ENCODE data around the gene REM1.
"Not testable (repeated sequence)": the region's sequence is repeated elsewhere in the genome, so short reads cannot be mapped to it uniquely, and the experiment has no call there.

REM1 gene, protein sequence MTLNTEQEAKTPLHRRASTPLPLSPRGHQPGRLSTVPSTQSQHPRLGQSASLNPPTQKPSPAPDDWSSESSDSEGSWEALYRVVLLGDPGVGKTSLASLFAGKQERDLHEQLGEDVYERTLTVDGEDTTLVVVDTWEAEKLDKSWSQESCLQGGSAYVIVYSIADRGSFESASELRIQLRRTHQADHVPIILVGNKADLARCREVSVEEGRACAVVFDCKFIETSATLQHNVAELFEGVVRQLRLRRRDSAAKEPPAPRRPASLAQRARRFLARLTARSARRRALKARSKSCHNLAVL

GRCh38 chr20:31474758-31475427 lies at the start of gene REM1, which contains the start of gene DEFB124:
Gene REM1 (plus strand): TSS chr20:31475288. CDS start chr20:31476446, 1,158 bp downstream.
Gene DEFB124 (minus strand): TSS chr20:31475127. CDS start chr20:31473013, 2,114 bp downstream.
- peak in 1 of 2 experiments; percentile 15 for DNase-seq
- no peak for TF ChIP-seq POLR2A (IDR thresholded peaks at IDR 0.05; ENCODE audit: low read length)
- no peak for TF ChIP-seq GATA1 (IDR thresholded peaks at IDR 0.05; ENCODE audit: low read depth, low read length)

GRCh38 chr20:31425797-31426196 lies 49.3 kb upstream of the REM1 start:
- TF ChIP-seq GATA1 (IDR thresholded peaks at IDR 0.05; ENCODE audit: low read depth, low read length) (no peak), POLR2A (IDR thresholded peaks at IDR 0.05; ENCODE audit: low read length) (no peak)
- DNase-seq: no peak

DNA sequence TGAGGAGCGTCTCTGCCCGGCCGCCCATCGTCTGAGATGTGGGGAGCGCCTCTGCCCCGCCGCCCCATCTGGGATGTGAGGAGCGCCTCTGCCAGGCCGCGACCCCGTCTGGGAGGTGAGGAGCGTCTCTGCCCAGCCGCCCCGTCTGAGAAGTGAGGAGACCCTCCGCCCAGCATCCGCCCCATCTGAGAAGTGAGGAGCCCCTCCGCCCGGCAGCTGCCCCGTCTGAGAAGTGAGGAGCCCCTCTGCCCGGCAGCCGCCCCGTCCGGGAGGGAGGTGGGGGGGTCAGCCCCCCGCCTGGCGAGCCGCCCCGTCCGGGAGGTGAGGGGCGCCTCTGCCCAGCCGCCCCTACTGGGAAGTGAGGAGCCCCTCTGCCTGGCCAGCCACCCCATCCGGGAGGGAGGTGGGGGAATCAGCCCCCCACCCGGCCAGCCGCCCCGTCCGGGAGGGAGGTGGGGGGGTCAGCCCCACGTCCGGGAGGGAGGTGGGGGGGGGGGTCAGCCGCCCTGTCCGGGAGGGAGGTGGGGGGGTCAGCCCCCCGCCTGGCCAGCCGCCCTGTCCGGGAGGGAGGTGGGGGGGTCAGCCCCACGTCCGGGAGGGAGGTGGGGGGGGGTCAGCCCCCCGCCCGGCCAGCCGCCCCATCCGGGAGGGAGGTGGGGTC lies 48.1 kb upstream of the REM1 start:
- not testable (repeated sequence) for DNase-seq

GRCh38 chr20:31427576-31427975 lies 47.5 kb upstream of the REM1 start:
- not testable (repeated sequence) for DNase-seq

DNA sequence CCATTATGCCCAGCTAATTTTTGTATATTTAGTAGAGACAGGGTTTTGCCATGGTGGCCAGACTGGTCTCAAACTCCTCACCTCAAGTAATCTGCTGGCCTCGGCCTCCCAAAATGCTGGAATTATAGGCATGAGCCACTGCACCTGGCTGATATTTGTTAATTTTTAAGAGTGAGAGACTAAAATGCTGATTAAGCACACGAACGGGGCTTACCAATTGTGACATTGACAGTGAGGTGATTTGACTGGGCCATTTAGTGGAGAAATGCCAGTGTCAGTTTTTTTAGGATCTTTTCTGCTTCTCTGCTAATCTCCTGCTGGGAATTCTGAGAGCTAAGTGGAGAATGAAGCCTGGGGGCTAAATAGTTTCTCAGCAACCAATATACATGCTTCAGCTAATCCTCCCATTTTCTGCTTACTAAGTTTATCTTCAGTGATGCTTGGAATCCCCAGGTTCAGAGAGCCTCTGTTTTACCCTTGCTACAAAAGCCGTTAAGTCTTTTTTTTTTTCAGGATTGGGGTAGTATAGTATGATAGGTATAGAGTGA lies 44.4 kb upstream of the REM1 start:
- no peak for DNase-seq
- TF ChIP-seq POLR2A (IDR thresholded peaks at IDR 0.05; ENCODE audit: low read length) (no peak), GATA1 (IDR thresholded peaks at IDR 0.05; ENCODE audit: low read depth, low read length) (no peak)

DNA sequence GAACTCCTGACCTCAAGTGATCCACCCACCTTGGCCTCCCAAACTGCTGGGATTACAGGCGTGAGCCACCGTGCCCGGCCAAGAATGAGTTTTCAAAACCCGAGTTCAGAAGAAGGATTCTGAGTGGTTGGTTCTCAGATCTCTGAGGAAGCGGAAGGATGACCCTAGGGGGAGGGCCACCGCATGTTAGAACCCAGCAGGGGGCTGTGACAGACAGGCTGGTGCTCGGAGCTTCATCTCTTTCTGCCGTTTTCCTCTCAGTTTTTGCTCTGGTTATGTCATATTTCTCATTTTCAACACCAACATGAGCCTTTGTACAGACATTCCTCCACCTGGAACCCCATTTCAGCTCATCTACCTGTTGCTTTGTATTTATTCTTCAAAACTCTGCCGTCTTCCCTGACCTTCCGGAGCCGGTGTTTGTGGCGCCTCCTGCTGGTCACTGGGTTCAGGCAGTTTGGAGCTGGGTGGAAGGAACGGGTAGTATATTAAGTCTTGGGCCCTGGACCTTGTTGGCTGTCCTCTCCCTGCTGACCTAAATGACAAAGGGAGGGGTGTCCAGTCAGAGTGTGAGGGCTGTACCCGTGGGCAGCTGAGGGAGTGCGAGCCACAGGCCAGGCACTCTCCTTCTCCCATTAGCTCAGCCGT lies 35.0 kb upstream of the REM1 start, which contains the start of gene DEFB123:
DEFB123 (plus strand) TSS at position 621 of the 648 bp plus-strand sequence. CDS start 67 bp downstream, outside the sequence.
- peak in 1 of 2 experiments; percentile 24 for DNase-seq
- no peak for TF ChIP-seq GATA1 (IDR thresholded peaks at IDR 0.05; ENCODE audit: low read depth, low read length)
- no peak for TF ChIP-seq POLR2A (IDR thresholded peaks at IDR 0.05; ENCODE audit: low read length)

GRCh38 chr20:31446084-31446819 lies 28.8 kb upstream of the REM1 start:
- DNase-seq: no peak
- TF ChIP-seq GATA1 (IDR thresholded peaks at IDR 0.05; ENCODE audit: low read depth, low read length): no peak

GRCh38 chr20:31449511-31450414 lies 25.3 kb upstream of the REM1 start:
- TF ChIP-seq POLR2A (IDR thresholded peaks at IDR 0.05; ENCODE audit: low read length) (no peak), GATA1 (IDR thresholded peaks at IDR 0.05; ENCODE audit: low read depth, low read length) (no peak)
- no peak for DNase-seq

DNA sequence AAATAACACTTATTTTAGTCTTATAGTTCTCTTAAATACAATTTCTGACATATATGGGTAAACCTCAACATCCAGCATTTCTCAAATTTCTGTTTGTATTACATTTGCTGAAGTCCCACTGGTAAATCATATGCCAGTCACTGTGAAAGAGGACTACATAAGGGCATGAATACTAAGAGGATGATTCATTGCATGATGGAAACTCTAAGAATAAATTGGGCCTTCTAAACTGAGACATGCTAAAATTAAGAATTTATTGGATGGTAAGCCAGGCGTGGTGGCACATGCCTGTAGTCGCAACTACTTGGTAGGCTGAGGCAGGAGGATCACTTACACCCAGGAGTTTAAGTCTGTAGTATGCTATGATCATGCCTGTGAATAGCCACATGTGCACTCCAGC lies 22.5 kb upstream of the REM1 start:
- no peak for TF ChIP-seq GATA1 (IDR thresholded peaks at IDR 0.05; ENCODE audit: low read depth, low read length)
- TF ChIP-seq POLR2A (IDR thresholded peaks at IDR 0.05; ENCODE audit: low read length): no peak
- DNase-seq: no peak

GRCh38 chr20:31454361-31454760 lies 20.7 kb upstream of the REM1 start:
- DNase-seq: no peak
- TF ChIP-seq GATA1 (IDR thresholded peaks at IDR 0.05; ENCODE audit: low read depth, low read length) (no peak), POLR2A (IDR thresholded peaks at IDR 0.05; ENCODE audit: low read length) (no peak)

DNA sequence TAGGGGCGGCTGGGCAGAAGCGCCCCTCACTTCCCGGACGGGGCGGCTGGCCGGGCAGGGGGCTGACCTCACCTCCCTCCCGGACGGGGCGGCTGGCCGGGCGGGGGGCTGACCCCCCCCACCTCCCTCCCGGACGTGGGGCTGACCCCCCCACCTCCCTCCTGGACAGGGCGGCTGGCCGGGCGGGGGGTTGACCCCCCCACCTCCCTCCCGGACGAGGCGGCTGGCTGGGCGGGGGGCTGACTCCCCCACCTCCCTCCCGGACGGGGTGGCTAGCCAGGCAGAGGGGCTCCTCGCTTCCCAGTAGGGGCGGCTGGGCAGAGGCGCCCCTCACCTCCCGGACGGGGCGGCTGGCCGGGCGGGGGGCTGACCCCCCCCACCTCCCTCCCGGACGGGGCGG lies 4.1 kb upstream of the REM1 start:
- DNase-seq: not testable (repeated sequence)
